EL (cell line): ENCODE data around the gene GALNT9.
A peak's percentile ranks its signal among the peaks of the same experiment; 100 is the strongest.

Source experiments
- DNase-seq: peaks from one replicate; pipeline ENCODE4 v3.0.0-alpha.2; 2016

GALNT9 gene

DNA sequence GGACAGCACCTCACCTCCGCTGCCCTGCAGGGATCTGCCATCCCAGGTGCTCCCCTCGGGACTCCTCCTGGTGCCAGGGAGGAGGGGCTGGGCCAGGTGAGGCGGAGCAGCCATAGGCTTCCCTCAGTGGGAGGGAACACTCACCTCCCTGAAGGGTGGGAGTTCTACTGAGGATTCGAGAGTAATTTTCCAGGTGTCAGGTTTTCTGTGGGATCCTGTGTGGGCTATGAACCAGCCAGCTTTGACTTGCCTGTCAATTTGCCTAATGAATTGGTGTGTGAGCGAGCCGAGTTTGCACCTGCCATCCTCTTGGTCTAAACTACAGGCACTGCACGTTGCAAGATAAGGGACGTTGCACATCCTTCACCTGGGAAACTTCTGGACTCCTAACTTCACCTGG is 134.8 kb downstream of the GALNT9 start:
- DNase-seq, result no peak

DNA sequence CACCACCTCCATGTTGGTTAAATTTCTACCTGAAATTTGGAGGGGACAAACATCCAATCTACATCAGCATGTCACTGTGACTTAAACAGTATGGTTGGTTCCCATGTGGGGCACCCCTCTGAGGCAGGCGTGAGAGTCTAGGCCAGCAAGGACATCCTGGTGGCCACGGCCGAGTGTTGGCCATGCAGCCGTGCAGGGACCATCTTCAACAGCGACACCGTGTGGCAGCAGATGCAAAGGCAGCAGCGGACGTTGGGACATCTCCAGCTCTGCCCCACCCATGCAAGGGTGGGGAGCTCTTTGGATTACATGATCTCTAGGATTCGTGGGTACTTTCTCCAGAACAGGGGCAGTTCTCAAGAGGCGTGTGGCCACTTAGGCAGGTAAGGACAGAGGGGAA is 135.3 kb downstream of the GALNT9 start:
- no peak for DNase-seq

DNA sequence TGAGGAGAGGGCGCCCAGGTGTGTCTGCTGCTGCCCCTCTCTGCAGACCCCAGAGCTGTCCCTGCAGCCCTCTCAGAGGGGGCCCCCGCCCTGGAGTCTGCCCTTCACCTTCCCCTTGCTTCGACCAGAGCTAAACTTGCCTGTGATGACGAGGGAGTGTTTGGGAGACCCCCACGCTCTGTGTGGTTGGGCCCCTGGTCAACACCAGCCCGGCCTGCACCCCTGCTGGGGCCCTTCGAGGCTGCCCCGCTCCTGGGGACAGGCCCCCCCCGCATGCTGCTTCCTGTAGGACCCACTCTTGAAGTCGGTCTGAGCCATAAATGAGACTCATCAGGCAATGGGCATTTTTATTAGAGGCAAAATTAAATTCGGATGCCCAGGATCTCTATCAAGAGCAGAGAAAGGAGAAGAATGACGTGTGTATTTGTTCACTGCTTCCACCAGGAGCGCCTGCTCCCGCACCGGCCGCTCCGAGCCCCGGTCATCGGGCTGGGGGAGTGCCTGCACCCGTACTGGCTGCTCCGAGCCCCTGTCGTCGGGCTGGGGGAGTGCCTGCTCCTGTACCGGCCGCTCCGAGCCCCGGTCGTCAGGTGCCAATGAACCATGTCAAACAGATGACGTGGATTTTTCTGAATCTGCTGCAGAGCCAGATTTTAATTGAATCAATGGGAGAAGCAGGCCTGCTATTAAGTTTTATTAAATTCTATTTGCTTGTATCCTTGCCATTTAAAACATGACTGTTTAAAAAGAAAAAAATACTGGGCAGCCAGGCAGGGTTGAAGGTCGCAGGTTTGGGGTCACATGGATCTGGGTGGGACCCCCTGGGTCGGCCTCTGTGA is 137.5 kb downstream of the GALNT9 start:
- no peak for DNase-seq

DNA sequence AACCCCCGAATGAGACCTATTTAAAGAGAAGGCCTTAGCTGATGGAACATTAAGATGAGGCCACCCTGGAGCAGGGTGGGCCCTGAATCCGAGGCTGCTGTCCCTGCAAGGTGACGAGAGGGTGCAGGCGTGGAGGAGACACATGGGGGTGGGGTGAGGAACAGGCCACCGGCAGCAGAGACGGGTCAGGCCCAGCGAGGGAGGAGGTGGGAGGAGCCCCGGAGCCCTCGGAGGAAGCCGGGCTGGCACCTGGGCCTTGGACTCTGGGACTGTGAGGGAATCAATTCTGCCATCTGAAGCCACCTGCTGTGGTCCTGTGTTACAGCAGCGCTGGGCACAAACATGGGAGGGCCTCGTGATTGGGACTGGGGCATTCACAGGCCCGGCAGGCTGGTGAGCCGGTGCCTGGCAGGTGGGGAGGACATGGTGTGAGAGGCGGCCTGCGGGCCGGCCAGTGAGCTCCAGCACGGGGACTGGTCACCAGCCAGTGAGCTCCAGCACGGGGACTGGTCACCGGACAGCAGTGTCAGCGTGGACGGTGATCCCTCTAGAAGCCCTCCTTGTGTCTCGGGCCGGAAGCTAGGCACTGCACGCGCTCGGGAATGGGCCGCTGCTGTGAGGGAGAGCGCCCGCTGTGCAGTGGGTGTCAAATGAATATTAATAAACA is 138.4 kb downstream of the GALNT9 start:
- DNase-seq, result no peak

DNA sequence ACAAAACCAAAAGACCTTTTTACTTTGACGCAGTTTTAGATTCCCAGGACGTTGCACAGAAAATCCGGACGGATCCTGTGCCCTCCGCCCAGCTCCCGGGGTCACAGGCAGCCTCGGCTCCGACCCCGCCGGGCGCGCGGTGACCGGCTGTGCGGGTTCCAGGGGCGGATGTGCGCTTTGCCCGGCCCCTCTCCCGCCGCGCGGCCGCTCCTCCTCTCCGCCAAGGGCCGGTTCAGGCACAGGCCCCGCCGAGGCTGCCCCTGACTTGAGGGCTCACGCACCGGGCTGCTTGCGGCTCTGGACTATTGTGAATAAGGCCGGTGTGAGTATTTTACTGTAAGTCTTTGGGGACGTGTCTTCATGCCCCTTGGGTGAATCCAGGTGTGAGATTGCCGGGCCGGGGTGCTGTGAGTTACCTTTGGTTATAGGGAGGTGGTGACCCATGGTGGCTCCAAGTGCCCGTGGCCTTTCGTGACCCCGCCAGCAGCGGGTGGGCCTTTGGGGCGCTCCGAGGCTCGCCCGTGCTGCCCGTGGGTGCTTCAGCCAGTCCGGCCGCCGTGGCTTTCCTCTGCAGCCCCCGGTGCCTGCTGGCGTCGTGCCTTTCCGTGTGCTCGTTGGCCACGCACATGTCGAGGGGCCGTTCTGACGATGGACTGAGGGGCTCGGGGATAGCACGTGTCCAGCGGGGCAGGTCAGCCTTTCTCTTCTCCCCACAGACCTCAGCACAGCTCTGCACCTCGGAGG is 139.2 kb downstream of the GALNT9 start:
- no peak for DNase-seq

DNA sequence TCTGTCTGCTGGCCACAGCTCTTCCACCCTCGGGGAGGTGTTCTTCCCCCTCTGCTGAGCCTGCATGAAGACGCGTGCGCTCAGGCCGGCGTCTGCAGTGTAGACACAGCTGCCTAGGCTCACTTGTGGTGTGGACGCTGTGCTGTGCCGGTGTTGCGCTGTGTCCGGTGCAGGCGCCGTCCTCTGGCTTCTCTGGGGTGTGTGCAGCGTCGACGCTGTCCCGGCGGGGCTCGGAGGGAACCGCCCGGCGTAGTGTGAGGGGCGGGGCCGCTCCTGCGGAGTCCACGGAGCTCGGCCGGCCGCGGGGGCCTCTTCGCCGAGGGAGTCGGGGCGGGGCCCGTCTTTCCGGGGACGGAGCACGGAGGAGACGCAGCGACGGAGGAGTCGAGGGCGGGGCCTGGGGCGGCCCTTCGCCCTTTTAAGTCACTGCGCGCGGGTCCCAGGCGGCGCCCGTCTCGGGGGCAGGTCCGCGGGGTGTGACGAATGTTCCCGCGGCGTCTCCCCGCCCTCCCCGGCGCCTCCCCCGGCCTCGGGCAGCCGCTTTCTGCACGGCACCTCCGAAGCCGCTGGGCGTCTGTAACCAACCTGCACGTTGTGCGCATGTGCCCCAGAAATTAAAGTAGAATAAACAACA is 139.9 kb downstream of the GALNT9 start:
- peak; percentile 89 for DNase-seq

DNA sequence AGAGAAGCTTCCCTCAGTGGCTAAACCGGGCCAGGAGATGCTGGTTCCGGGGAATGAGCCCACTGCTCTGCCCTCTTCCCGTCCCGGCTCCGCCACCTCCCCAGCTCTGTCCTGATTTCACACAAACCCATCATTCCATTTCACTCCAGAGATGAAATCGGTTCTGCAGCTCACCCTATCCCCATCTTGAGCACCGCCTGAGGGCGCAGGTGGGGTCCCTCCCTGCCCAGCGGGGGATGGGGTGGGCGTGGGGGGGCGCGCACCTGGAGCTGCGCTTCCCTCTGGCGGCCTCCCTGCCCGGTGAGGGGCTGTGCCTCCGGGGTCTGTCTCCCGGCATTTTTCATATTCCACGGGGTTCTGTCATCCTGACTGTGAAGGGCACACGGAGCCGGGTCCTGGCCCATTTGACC is 140.5 kb downstream of the GALNT9 start:
- DNase-seq, result no peak

DNA sequence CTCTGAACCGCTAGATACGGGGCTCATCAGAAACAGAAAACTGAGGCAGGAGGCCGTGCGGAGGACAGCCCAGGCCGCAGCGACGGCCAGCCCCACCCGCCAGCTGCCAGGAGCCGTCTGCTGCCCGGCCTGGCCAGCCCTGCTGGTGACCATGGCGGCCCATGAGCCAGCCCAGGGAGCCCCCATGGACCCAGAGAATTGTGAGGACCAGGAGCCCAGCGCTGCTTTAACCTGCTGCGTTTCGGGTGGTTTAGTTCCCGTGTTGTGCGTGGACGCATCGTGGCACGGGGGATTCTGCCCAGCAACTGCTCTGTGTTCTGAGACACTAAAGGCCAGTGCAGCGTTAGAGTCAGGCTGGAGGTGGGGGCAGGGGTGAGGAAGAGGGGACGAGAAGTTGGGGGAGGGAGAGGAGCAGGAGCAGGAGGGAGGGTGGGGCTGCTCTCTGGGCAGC is 140.9 kb downstream of the GALNT9 start:
- no peak for DNase-seq

DNA sequence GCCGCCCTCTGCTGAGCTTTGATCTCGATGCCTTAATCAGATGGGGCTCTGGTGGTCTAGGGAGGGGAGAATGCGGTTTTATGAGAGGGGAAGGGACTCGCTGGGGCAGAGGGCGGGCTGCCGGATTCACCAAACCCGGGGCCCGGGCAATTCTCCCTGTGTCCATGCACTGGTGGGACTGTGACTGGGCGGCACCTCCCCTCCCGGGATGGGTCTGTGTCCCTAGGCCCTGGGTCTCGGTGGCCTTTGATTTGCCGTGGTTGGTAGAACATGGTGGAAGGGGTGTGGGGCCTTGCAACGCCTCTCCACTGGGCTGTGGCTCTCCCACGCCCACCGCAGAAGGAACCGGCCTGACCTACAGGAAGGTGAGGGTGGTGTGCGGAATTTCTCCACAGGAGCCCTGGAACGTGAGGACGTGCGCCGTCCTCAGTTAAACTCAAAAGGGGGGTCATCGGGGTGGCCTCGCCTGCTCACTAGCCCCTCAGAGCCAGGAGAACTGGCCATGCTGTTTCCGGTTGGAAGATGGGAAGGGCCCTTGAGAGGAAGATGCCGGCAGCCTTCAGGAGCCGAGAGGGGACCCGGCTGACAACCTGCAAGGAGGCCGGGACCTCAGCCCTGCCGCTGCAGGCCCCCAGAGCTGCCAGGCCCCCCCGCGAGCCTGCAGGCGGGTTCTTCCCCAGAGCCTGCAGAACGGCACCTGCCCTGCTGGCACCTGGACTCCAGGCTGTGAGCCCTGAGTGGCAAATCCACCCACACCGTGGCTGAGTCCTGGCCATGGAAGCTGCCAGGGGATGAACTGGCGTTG is 141.5 kb downstream of the GALNT9 start:
- no peak for DNase-seq

DNA sequence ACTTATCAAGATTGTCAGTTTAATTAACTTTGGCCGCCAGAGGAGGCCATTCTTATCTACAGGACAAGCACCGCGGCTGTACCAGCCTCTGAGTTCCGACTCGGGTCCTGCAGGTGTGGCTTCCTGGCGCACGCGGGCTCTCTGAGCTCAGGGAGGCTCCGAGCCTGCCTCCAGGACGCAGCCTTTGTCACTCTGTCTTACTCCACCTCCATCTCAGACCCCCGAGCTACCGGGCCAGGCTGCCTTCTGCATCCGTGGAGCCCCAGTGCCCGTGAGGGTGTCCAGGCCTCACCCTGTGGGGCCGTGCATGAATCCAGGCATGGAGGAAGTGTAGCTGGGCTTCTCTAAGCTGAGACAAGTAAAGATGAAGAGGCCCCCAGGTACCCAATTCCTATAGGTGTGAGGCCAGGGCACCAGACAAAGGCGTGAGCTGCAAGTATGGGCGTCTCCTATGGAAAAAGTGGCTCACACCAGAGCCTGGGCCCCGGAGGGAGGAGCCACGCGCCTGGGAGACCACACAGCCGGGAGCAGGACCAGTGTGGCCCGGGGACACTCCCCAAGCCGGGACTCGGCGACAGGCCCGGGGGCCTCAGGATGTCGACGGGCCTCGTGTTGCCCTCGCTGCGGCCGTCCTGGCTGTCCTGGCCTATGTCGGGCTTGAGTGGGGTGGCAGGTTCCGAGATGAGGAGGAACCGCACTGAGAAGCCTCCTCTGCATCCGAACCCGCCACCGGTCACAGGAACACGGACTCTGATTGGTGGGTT is 142.3 kb downstream of the GALNT9 start:
- DNase-seq, result no peak

DNA sequence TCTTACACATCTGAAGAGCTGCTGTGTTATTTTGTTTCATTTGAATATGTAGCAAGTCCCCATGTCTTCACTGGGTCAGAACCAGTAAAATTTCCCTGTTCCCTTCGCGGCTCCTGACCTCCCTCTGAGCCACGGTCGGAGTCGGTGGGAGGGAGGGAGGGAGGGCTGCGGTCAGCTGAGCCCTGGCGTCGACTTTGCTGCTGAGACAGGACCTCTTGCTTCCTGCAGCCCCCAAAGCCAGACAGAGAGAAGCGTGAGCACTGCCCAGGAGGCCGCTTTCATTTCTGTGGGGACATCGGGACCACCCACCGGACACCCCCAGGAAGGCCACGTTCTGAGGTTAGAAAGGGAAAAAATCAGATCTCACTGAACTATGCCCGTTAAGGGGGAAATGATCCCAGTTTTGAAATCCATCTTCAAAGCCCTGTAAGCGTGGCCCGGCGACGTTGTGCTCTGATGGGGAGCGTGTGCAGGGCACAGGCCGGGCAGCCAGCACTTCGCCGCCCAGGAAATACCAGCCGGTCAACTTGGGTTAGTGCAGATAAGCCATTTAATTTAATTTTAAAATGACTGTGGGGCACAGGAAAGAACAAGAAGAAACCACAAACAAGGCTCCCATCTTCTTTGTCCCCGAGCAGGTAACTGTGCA is 143.1 kb downstream of the GALNT9 start:
- DNase-seq, result no peak

DNA sequence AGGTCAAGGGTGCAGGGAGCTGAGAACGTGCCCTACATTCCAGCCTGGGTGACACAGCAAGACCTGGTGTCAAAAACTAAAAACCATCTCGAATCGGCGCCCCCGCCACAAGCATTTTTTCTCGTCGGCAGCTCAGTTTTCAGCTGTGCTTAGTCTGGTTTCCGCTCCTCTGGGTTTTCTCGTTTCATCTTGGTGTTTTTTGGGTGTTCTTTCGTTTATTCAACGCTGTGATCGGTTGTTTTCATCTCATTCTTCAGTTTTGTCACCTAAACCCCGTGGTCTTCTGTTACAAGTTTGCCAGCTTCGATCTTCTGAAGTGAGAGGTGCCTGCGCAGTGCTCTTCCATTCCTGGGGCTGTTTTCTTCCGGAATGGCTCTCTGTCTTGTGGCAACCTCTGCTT is 143.7 kb downstream of the GALNT9 start:
- no peak for DNase-seq

DNA sequence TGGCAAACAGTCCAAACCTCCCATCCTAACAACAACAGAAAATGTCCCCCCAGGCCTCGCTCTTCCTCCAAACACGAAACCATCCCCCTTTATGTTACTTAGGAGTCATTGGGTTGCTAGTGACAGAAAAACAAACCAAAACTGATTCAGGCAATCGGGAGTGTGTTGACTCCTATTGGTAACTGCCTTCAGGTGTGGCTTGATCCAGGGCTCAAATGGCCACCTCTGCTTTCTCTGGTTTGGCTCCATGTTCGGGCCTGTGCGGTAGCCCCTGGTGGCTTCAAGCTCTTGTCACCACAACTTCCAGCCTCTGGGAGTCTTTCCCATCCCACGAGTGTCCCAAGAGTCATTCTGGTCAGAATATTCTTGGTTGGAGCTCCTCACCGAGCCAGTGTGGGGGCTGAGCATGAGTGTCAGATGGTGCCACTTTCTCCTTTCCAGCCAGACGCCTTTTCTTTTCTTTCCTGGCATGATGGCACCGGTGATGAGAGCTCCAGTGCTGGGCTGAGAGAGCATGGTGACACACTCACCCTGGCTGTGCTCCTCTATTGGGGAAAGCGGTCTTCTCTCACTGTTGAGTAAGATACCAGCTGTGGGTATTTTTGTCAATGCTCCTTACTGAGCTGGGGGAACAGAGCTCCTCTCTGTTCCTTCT is 146.6 kb downstream of the GALNT9 start:
- DNase-seq, result no peak

DNA sequence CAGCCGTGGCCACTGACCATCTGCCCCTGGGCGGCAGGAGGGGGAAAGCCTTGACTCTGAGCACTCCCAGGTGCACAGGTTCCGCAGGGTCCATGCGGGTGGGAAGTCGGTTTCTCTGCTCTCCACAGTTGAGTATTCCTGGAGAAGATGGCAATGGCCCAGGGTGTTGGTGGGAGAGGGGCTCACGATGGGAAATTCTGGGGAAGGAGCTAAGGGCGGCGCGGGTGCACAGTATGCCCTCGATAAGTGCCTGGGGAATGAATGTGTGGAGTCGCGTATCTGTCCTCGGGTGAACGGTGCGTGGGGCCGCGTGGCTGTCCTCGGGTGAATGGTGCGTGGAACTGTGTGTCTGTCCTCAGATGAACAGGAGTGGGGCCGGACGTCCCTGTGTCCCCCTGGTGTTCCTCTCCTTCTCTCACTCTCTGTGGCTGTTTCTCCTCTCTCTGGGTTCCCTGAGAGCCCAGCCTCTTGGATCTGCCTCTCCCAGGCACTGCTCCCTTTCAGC is 147.1 kb downstream of the GALNT9 start:
- DNase-seq, result no peak

DNA sequence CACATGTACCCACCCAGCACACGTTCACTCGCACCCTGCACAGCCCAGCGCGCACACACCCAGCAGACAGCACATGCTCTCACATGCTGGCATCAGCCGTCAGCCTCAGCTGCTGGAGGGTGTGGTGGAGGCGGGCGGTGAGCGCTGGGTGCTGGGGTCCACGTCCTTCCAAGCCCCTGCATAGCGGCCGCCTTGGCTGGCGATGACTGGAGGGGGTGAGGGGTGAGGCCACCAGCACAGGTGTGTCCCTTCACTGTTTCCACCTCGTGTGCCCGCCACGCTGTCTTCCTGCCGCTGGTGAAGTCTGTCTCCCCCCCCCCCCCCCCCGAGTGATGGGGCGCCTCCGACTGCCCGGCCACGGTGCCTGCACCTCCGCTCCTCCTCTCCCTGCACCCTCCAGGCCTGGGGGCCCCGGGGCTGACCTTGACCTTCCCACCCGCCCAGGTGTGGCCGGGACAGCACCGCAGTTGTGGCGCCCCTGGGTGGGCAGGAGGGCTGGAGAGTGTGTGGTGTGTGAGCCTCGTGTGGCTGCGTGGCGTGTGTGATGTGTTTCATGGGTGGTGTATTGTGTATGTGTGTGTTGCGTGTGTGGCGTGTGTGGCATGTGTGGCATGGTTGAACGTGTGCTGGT is 147.7 kb downstream of the GALNT9 start:
- no peak for DNase-seq

DNA sequence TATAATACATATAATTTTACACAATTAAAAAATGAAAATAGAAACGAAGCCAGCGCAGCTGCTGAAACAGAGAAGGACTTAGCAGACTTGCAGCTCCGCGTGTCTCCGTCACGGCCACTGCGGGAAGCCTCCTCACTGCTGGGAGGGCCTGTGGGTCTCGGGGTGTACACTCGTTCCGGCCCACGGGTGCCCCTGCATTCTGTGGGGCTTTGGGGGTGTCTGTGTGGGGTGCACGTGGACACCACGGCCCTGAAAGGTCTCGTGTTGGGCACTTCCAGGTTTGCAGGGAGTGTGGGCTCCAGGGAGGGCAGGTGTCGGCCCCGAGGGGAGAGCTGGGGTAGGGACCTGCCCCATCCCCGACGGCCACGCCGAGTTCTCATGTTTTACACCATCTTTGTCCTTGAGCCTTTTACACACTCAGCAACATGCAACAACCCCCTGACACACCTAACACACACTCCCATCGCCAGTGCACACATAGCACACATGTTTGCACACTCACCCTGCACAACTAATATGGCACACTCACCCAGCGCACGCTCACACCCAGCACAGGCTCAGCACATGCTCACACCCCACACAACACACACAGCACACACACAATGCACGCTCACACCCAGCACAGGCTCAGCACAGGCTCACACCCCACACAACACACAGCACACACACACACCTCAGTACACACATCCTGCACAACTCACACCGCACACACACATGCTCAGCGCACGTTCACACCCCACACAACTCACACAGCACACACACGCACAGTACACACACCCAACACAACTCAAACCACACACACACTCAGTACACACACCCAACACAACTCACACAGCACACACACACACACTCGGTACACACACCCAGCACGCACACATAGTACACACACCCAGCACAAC is 148.5 kb downstream of the GALNT9 start:
- no peak for DNase-seq

DNA sequence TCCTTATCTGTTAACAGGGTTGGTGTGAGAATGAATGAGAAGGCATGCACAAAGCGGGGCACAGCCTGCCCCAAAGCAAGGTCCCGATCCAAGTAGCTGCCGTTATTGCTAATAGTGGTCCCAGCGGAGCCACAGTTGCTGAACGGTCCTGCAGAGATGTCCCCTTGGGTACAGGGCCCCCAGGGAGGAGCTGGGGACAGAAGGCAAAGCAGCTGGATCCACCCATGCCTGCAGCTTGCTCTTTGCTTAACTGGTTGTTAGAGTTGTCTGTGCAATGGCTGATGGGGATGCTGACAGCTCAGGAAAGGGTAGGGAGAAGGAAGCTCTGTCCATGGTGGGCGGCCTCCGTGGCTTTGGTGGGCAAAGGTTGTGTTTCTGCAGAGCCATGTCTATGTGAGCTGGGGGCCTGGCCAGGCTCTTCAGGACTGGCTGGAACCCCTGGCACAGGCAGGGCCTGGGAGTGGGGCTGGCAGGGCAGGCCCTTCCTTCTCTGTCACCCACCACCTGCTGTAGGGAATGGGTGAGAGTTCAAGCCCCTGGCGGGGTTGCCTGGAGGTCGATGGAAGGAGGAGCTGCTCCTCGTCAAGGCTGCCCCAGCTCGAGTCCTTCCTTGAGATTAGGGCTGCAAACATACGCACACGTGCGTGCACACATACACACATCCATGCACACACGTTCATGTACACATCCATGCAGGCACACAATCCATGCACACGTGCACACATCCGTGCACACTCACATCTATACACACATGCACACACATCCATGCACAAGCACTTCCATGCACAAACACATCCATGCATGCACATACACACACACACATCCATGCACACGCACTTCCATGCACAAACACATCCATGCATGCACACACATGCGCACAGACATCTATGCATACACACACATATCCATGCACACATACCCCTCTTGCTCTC is 149.7 kb downstream of the GALNT9 start:
- DNase-seq, result no peak
